ENCODE results near the gene MLXIP.

MLXIP gene

DNA sequence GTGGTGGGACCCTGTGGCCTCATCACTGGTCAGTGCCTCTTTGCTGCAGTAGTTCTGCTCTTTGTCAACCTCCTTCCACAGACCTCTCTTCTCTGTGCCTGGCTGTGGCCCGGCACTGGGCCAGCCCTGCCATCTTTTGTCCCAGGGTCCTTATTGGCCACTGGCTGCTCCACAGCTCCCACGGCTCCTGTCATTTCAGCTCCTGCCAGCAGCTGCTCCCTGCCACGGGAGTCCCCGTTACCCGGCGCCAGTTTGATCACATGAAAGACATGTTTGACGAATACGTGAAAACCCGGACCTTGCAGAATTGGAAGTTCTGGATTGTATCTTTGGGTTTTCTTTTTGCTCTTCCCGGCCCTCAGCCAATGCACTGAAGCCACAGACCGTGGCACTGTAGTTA is 60.1 kb downstream of the MLXIP start:
- H3K36me3 ChIP-seq (replicated peaks) = peaks cover 81% of the 10 kb centered on the region
- no peak for DNase-seq
- TF ChIP-seq, protein P1, sequence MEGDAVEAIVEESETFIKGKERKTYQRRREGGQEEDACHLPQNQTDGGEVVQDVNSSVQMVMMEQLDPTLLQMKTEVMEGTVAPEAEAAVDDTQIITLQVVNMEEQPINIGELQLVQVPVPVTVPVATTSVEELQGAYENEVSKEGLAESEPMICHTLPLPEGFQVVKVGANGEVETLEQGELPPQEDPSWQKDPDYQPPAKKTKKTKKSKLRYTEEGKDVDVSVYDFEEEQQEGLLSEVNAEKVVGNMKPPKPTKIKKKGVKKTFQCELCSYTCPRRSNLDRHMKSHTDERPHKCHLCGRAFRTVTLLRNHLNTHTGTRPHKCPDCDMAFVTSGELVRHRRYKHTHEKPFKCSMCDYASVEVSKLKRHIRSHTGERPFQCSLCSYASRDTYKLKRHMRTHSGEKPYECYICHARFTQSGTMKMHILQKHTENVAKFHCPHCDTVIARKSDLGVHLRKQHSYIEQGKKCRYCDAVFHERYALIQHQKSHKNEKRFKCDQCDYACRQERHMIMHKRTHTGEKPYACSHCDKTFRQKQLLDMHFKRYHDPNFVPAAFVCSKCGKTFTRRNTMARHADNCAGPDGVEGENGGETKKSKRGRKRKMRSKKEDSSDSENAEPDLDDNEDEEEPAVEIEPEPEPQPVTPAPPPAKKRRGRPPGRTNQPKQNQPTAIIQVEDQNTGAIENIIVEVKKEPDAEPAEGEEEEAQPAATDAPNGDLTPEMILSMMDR (IDR thresholded peaks at IDR 0.05; ENCODE audit: low read depth, low read length, missing control alignments) = no peak
- H3K27me3 ChIP-seq (replicated peaks) = no peaks in the 10 kb centered on the region
- H3K27ac ChIP-seq = no peak overlapping the region
- in situ Hi-C loops (cut with HindIII; ENCODE audit: low pct_ligation_motif_present, low sequenced_read_pairs) = no loop called here
- H3K4me3 ChIP-seq (ENCODE audit: low read depth, low read length) = no peak overlapping the region

DNA sequence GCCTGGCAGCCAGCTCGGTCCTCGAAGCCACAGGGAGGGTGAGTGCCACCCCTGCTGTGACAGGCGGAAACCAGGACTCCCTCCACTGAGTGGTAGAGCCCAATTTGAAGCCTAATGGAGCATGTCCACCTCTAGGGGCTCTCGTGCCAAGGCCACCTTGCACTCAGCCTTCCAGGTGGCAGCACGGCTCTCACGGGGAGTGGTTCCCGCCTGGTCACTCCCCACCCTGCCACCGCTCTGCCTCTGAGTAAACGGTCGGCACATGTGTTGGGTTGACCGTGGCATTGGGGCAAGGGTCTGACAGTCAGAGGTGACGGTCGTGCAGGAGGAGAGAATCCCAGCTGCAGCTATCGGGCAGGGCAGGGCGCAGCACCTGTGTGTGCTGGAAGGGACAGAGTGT is 60.7 kb downstream of the MLXIP start:
- no peak for DNase-seq
- in situ Hi-C loops (cut with HindIII; ENCODE audit: low pct_ligation_motif_present, low sequenced_read_pairs) = no loop called here
- no peaks in the 10 kb centered on the region for H3K27me3 ChIP-seq (replicated peaks)
- H3K27ac ChIP-seq = no peak overlapping the region
- H3K4me3 ChIP-seq (ENCODE audit: low read depth, low read length) = no peak overlapping the region
- TF ChIP-seq, protein P1 (IDR thresholded peaks at IDR 0.05; ENCODE audit: low read depth, low read length, missing control alignments) = no peak
- peaks cover 75% of the 10 kb centered on the region for H3K36me3 ChIP-seq (replicated peaks)

DNA sequence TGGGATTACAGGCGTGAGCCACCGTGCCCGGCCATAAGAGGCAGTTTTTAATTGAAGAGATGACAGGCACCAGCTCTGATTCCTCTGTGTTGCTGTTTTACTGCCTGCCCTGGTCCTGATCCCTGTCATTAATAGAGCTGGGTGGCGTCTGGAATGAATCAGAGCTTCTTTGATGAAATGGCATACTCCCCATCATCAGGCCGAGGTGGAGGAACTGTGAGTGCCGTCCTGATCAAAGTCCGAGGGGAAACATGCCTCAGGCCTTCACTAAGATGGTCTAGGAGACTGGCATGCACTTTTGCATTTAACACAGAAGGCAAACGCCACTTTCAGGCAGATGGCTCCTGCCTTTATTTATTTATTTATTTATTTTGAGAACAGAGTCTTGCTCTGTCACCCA is 61.4 kb downstream of the MLXIP start:
- TF ChIP-seq, protein P1 (IDR thresholded peaks at IDR 0.05; ENCODE audit: low read depth, low read length, missing control alignments) = no peak
- Histone ChIP-seq H3K36me3 (replicated peaks) (peaks cover 69% of the 10 kb centered on the region), H3K4me3 (ENCODE audit: low read depth, low read length) (no peak overlapping the region), H3K27me3 (replicated peaks) (no peaks in the 10 kb centered on the region), H3K27ac (no peak overlapping the region)
- in situ Hi-C loops (cut with HindIII; ENCODE audit: low pct_ligation_motif_present, low sequenced_read_pairs) = no loop called here
- DNase-seq = no peak

DNA sequence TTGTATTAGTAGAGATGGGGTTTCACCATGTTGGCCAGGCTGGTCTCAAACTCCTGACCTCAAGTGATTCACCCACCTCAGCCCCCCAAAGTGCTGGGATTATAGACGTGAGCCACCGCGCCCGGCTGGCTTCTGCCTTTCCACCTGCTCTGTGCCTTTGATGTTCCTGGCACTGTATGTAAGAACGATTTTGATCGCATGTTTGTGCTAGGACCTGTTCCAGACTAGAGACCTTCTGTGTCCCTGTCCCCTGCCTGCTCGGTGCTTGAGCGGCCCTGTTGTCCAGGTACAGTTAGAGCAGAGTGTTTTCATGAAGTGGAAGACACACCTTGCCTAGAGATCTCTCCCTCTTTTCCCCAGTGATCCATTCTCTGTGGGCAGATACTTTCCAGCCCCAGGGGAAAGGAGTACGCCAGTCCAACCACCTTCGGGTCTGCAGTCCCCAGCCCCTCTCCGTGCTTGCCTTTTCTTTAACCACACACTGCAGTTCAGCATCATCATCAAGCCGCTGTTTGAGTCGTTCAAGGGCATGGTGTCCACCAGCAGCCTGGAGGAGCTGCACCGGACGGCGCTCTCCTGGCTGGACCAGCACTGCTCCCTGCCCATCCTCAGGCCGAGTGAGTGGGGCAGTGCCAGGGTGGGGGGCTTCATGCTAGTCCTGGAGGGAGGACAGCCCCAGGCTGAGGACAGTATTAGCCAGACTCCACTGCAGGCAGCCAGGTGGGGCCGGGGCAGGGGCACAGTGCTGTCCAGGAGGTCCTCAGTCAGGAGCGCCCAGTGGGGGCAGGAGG is 62.1 kb downstream of the MLXIP start:
- Histone ChIP-seq H3K27me3 (replicated peaks) (no peaks in the 10 kb centered on the region), H3K27ac (no peak overlapping the region), H3K36me3 (replicated peaks) (peaks cover 62% of the 10 kb centered on the region), H3K4me3 (ENCODE audit: low read depth, low read length) (no peak overlapping the region)
- in situ Hi-C loops (cut with HindIII; ENCODE audit: low pct_ligation_motif_present, low sequenced_read_pairs) = no loop called here
- no peak for DNase-seq
- TF ChIP-seq, protein P1 (IDR thresholded peaks at IDR 0.05; ENCODE audit: low read depth, low read length, missing control alignments) = no peak

DNA sequence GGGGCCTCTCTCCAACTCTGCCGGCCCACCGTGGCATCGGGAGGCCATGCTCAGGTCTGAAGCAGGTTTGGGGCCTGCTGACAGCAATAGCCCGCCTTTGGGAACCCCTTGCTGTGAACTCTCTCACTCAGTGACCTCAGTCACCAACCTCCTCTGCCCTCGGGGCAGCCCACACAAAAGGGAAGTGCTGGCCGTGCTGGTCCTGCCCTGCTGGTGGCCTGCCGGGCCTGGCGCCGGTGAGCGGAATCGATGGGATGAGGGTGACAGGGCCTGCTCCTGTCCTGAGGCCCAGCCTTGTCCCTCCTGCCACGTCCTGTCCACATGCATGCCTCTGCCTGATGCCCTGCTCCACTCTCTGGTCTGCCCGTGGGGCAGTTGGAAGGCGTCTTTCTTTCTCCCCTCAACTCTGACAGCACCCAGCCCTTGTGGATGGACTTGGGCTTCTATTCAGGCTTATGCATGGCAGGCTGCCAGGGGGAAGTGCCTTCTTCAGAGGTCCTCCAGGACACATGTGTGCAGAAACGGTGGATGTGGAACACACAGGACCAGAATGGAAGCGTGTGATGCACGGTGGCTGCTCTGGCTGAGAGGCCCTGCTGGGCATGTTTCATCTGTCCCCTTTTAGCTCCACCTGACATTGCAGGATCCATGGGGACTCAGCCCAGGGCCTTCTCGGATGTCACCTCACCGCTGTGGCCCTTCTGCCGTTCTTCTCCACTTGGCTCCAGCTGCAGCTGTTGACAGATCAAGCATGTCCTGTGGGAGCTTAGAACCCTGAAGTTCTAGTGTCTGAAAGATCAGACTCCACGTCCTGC is 63.6 kb downstream of the MLXIP start:
- TF ChIP-seq, protein P1 (IDR thresholded peaks at IDR 0.05; ENCODE audit: low read depth, low read length, missing control alignments) = no peak
- Histone ChIP-seq H3K4me3 (ENCODE audit: low read depth, low read length) (no peak overlapping the region), H3K36me3 (replicated peaks) (peaks cover 57% of the 10 kb centered on the region), H3K27me3 (replicated peaks) (no peaks in the 10 kb centered on the region), H3K27ac (no peak overlapping the region)
- in situ Hi-C loops (cut with HindIII; ENCODE audit: low pct_ligation_motif_present, low sequenced_read_pairs) = no loop called here
- DNase-seq = no peak

All from brain microvascular endothelial cell (primary cell).